Neural cell (in vitro differentiated cells): ENCODE measurements around the gene SNX13.

Source experiments
- CTCF ChIP-seq: fragments of 450-650 bp; IDR thresholded peaks from 2 replicates; pipeline ENCODE4 v1.5.1; 2014; ENCODE audit warnings: antibody characterized with exemption, mild to moderate bottlenecking, moderate library complexity; ENCODE audit not compliant: poor library complexity, severe bottlenecking
- EP300 ChIP-seq: fragments of 450-650 bp; conservative IDR thresholded peaks from 2 replicates; pipeline ENCODE4 v1.6.1; 2014; ENCODE audit warnings: antibody characterized with exemption, mild to moderate bottlenecking, moderate library complexity; ENCODE audit not compliant: poor library complexity, severe bottlenecking
- EZH2 ChIP-seq: fragments of 200-600, 300-800 bp; shearing (Covaris generic), sonication (generic); IDR thresholded peaks from 2 replicates; pipeline ENCODE4 v1.6.1; 2014; ENCODE audit warnings: antibody characterized with exemption, low read length, borderline replicate concordance, mild to moderate bottlenecking; ENCODE audit not compliant: insufficient read depth, poor library complexity, severe bottlenecking
- MXI1 ChIP-seq: fragments of 450-650 bp; conservative IDR thresholded peaks from 2 replicates; pipeline ENCODE4 v1.6.1; 2014; ENCODE audit warnings: antibody characterized with exemption, mild to moderate bottlenecking; ENCODE audit not compliant: poor library complexity, severe bottlenecking
- POLR2AphosphoS5 ChIP-seq: IDR thresholded peaks from 2 replicates; pipeline ENCODE4 v1.6.1; 2012
- RAD21 ChIP-seq: fragments of 450-650 bp; conservative IDR thresholded peaks from 2 replicates; pipeline ENCODE4 v1.6.1; 2014; ENCODE audit warnings: antibody characterized with exemption, mild to moderate bottlenecking, moderate library complexity
- REST ChIP-seq: IDR thresholded peaks from 2 replicates; pipeline ENCODE4 v1.6.1; 2012; ENCODE audit warnings: borderline replicate concordance
- SMC3 ChIP-seq: fragments of 450-650 bp; conservative IDR thresholded peaks from 2 replicates; pipeline ENCODE4 v1.6.1; 2014; ENCODE audit warnings: antibody characterized with exemption, mild to moderate bottlenecking, moderate library complexity; ENCODE audit not compliant: poor library complexity
- TAF1 ChIP-seq: IDR thresholded peaks from 2 replicates; pipeline ENCODE4 v1.6.1; 2012; ENCODE audit warnings: low read depth

GRCh38 chr7:17968791-17969715 is 28.8 kb upstream of the SNX13 start:
- TF ChIP-seq CTCF (no peak), EZH2 (no peak), EP300 (no peak), POLR2AphosphoS5 (no peak), REST (no peak), SMC3 (no peak), RAD21 (no peak), TAF1 (no peak), MXI1 (no peak)
